WTC11 (cell line): ENCODE measurements around the gene MYL9. TPM values are rescaled to one million over a fixed set of nuclear protein-coding genes. Genes with fewer than 3 reads are reported as not detected.

ENCODE experiments used
- ATAC-seq: fragments of 200-7000 bp; cut with Tn5 transposase; 2 replicates; pipeline ENCODE4 v1.10.0; 2021; ENCODE audit warnings: mild to moderate bottlenecking, moderate library complexity
- CTCF ChIA-PET: fragments of 300-600 bp; sonication (Branson Sonifier 250); formaldehyde crosslinking; loops from one replicate; lab custom pipeline; 2021; ENCODE audit warnings: antibody characterized with exemption; lab: Charles Lee
- POLR2A ChIA-PET: fragments of 350-600 bp; sonication (Branson Sonifier 250); formaldehyde crosslinking; loops from one replicate; lab custom pipeline; 2021; ENCODE audit warnings: antibody characterized with exemption; lab: Charles Lee
- DNase-seq: peaks from one replicate; pipeline ENCODE4 v3.0.0; 2021; ENCODE audit warnings: low spot score
- H3K27ac Mint-ChIP-seq: 2 replicates; pipeline ENCODE4 v1.8.0; 2021; ENCODE audit warnings: mixed read lengths
- H3K27me3 Mint-ChIP-seq: 2 replicates; pipeline ENCODE4 v1.8.0; 2021; ENCODE audit warnings: low read depth, mild to moderate bottlenecking, moderate library complexity, mixed read lengths
- H3K36me3 Mint-ChIP-seq: 2 replicates; pipeline ENCODE4 v1.8.0; 2021; ENCODE audit warnings: mixed read lengths
- H3K4me1 Mint-ChIP-seq: 2 replicates; pipeline ENCODE4 v1.8.0; 2022; ENCODE audit warnings: mixed read lengths
- H3K4me3 Mint-ChIP-seq: 2 replicates; pipeline ENCODE4 v1.8.0; 2021; ENCODE audit warnings: mild to moderate bottlenecking, moderate library complexity, mixed read lengths
- H3K9me3 Mint-ChIP-seq: 2 replicates; pipeline ENCODE4 v1.8.0; 2021; ENCODE audit warnings: mixed read lengths
- CBFB ChIP-seq: sonication (generic); formaldehyde crosslinking; IDR thresholded peaks from 2 replicates; pipeline ENCODE4 v1.8.1; 2022; ENCODE audit warnings: mild to moderate bottlenecking, low read depth, missing genetic modification reagents
- FOXK1 ChIP-seq: sonication (generic); formaldehyde crosslinking; IDR thresholded peaks from 2 replicates; pipeline ENCODE4 v1.8.0; 2022; ENCODE audit warnings: mild to moderate bottlenecking, moderate library complexity, missing genetic modification reagents
- GRHL2 ChIP-seq: fragments of 250-450 bp; sonication (Bioruptor Pico); IDR thresholded peaks from 2 replicates; pipeline ENCODE4 v1.8.0; 2022; ENCODE audit warnings: mild to moderate bottlenecking, moderate library complexity; ENCODE audit not compliant: insufficient replicate concordance, severe bottlenecking
- HMGXB4 ChIP-seq: sonication (generic); formaldehyde crosslinking; IDR thresholded peaks from 2 replicates; pipeline ENCODE4 v1.8.1; 2023; ENCODE audit warnings: mild to moderate bottlenecking, moderate library complexity, missing genetic modification reagents
- JUN ChIP-seq: sonication (generic); formaldehyde crosslinking; IDR thresholded peaks from 2 replicates; pipeline ENCODE4 v1.8.0; 2023; ENCODE audit warnings: mild to moderate bottlenecking, missing genetic modification reagents
- NR3C1 ChIP-seq: sonication (generic); formaldehyde crosslinking; conservative IDR thresholded peaks from 2 replicates; pipeline ENCODE4 v1.8.1; 2023; ENCODE audit warnings: low read depth, mild to moderate bottlenecking, missing genetic modification reagents
- PREB ChIP-seq: sonication (generic); formaldehyde crosslinking; IDR thresholded peaks from 2 replicates; pipeline ENCODE4 v1.8.1; 2022; ENCODE audit warnings: mild to moderate bottlenecking, missing genetic modification reagents, moderate library complexity, borderline replicate concordance
- SMAD4 ChIP-seq: sonication (generic); formaldehyde crosslinking; IDR thresholded peaks from 2 replicates; pipeline ENCODE4 v1.8.0; 2022; ENCODE audit warnings: mild to moderate bottlenecking, missing genetic modification reagents
- TEAD4 ChIP-seq: sonication (generic); formaldehyde crosslinking; IDR thresholded peaks from 2 replicates; pipeline ENCODE4 v1.8.0; 2022; ENCODE audit warnings: mild to moderate bottlenecking, missing genetic modification reagents
- ZNF423 ChIP-seq: fragments of 250-450 bp; sonication (Bioruptor Pico); IDR thresholded peaks from 2 replicates; pipeline ENCODE4 v2.1.2; 2022; ENCODE audit warnings: mild to moderate bottlenecking, moderate library complexity
- ZNF532 ChIP-seq: fragments of 250-450 bp; sonication (Bioruptor Pico); IDR thresholded peaks from 2 replicates; pipeline ENCODE4 v1.9.0; 2021; ENCODE audit warnings: mild to moderate bottlenecking, borderline replicate concordance
- total RNA-seq: library from RNA; stranded (reverse); gene quantifications from 3 replicates; pipeline ENCODE4 v1.2.3, GENCODE V29; 2021
- TF ChIP-seq, protein P1 (sequence below): fragments of 250-450 bp; sonication (Bioruptor Pico); IDR thresholded peaks from 2 replicates; pipeline ENCODE4 v2.1.2; 2022; ENCODE audit warnings: mild to moderate bottlenecking, moderate library complexity
- TF ChIP-seq, protein P2 (sequence below): sonication (generic); formaldehyde crosslinking; IDR thresholded peaks from 2 replicates; pipeline ENCODE4 v1.8.1; 2022; ENCODE audit warnings: mild to moderate bottlenecking, moderate library complexity, missing genetic modification reagents
- TF ChIP-seq, protein P3 (sequence below): fragments of 250-450 bp; sonication (Bioruptor Pico); IDR thresholded peaks from 2 replicates; pipeline ENCODE4 v1.8.0; 2021; ENCODE audit warnings: mild to moderate bottlenecking

The MYL9 gene
- total RNA-seq, 1 experiment from 2014 or later, result 54.7 TPM

DNA sequence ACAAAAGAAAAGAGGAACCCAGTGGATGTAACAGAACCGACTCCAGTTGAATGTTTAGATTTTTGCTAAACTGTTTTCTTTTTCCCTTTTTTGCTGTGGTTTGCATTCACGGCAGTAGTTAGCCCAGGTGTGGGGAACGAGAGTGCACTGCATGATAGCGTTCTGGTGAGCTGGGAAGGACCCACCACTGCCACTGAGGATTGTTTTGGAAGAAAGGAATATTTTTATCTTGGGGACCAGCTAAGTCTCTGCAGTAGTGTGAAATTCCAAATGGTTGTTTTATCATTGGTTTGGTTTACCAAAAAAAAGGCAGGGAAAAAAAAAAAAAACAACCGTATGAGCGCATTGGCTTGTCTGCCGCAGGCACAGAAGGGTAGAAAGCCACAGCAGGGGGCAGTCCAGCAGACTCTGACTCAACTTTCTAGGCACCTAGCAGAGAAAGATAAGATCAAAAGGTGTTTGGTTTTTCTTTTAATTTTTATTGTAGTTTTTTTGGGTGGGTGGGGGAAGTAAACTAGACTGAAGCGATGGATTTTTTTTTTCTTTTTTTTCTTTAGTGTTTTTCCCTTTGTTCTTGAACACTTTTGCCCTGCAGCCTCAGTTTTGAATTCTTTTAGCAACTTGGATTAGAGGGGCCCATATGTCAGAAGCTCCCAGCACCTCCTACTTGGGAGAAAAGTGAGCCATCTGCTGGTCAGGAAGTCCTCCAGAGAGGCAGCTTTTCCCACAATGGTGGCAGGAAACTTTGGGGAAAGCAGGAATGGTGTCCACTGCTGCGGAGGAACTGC is 50.7 kb downstream of the MYL9 start:
- peaks cover 51% of the 10 kb centered on the region for H3K36me3 Mint-ChIP-seq
- DNase-seq (peak; percentile 45), ATAC-seq (peak; percentile 65)
- TF ChIP-seq PREB (CRISPR knock-in tag) (no peak), ZNF423 (CRISPR knock-in tag) (no peak), SMAD4 (no peak), TEAD4 (CRISPR knock-in tag) (no peak), NR3C1 (CRISPR knock-in tag) (no peak), JUN (CRISPR knock-in tag) (no peak), ZNF532 (CRISPR knock-in tag) (no peak), CBFB (CRISPR knock-in tag) (no peak), FOXK1 (no peak), GRHL2 (CRISPR knock-in tag) (no peak), HMGXB4 (0 out of 2 replicates have a peak, but pooled peaks have one; percentile 30)
- TF ChIP-seq, protein P1, sequence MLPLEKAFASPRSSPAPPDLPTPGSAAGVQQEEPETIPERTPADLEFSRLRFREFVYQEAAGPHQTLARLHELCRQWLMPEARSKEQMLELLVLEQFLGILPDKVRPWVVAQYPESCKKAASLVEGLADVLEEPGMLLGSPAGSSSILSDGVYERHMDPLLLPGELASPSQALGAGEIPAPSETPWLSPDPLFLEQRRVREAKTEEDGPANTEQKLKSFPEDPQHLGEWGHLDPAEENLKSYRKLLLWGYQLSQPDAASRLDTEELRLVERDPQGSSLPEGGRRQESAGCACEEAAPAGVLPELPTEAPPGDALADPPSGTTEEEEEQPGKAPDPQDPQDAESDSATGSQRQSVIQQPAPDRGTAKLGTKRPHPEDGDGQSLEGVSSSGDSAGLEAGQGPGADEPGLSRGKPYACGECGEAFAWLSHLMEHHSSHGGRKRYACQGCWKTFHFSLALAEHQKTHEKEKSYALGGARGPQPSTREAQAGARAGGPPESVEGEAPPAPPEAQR (CRISPR knock-in tag), result 0 out of 2 replicates have a peak, but pooled peaks have one; percentile 27
- TF ChIP-seq, protein P2, sequence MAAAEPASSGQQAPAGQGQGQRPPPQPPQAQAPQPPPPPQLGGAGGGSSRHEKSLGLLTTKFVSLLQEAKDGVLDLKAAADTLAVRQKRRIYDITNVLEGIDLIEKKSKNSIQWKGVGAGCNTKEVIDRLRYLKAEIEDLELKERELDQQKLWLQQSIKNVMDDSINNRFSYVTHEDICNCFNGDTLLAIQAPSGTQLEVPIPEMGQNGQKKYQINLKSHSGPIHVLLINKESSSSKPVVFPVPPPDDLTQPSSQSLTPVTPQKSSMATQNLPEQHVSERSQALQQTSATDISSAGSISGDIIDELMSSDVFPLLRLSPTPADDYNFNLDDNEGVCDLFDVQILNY, result no peak
- TF ChIP-seq, protein P3, sequence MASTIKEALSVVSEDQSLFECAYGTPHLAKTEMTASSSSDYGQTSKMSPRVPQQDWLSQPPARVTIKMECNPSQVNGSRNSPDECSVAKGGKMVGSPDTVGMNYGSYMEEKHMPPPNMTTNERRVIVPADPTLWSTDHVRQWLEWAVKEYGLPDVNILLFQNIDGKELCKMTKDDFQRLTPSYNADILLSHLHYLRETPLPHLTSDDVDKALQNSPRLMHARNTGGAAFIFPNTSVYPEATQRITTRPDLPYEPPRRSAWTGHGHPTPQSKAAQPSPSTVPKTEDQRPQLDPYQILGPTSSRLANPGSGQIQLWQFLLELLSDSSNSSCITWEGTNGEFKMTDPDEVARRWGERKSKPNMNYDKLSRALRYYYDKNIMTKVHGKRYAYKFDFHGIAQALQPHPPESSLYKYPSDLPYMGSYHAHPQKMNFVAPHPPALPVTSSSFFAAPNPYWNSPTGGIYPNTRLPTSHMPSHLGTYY (CRISPR knock-in tag), result no peak
- CTCF ChIA-PET, result interaction anchor here (0.6 to 3.0 kb wide), 18 partner anchors 9 to 726 kb away, joined by 3 to 15 read pairs (median 5); partner anchors contain the start of genes MYL9 and TGIF2
- no peaks in the 10 kb centered on the region for H3K9me3 Mint-ChIP-seq
- H3K27ac Mint-ChIP-seq, result peak overlapping the region; percentile 84
- H3K4me1 Mint-ChIP-seq, result peaks cover 34% of the 10 kb centered on the region
- H3K4me3 Mint-ChIP-seq, result no peak overlapping the region
- H3K27me3 Mint-ChIP-seq, result no peaks in the 10 kb centered on the region
- POLR2A ChIA-PET, result interaction anchor here (1.1 to 1.9 kb wide), 2 partner anchors 13 to 17 kb away, joined by 4 to 8 read pairs; partner anchors contain the start of gene RAB5IF
